ENCODE results near the gene CFAP77.

The CFAP77 gene

DNA sequence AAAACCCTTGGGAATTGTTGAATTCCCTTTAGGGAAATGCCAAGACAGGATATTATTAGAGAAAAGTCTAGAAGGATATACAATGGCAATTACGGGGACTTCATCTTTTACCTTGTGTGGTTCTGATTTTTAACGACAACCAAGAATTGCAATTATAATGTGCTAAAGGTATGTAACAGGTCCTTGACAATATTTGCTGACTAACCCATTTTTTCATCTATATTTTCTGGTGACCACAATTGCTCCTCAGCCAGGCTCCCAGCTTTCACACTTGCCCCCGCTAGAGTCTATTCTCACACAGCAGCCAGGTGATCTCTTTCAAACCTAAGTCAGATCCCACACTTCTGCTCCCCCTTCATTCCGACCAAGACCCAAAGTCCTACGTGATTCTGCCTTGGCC is 206.7 kb downstream of the CFAP77 start:
- TF ChIP-seq ZNF10 (tag by site-specific recombination; IDR thresholded peaks at IDR 0.05): no peak
- TF ChIP-seq, protein P1, sequence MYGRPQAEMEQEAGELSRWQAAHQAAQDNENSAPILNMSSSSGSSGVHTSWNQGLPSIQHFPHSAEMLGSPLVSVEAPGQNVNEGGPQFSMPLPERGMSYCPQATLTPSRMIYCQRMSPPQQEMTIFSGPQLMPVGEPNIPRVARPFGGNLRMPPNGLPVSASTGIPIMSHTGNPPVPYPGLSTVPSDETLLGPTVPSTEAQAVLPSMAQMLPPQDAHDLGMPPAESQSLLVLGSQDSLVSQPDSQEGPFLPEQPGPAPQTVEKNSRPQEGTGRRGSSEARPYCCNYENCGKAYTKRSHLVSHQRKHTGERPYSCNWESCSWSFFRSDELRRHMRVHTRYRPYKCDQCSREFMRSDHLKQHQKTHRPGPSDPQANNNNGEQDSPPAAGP (tag by site-specific recombination; IDR thresholded peaks at IDR 0.05): no peak
- TF ChIP-seq ZNF776 (tag by site-specific recombination; IDR thresholded peaks at IDR 0.05; ENCODE audit: borderline replicate concordance): no peak
- TF ChIP-seq, protein P2, sequence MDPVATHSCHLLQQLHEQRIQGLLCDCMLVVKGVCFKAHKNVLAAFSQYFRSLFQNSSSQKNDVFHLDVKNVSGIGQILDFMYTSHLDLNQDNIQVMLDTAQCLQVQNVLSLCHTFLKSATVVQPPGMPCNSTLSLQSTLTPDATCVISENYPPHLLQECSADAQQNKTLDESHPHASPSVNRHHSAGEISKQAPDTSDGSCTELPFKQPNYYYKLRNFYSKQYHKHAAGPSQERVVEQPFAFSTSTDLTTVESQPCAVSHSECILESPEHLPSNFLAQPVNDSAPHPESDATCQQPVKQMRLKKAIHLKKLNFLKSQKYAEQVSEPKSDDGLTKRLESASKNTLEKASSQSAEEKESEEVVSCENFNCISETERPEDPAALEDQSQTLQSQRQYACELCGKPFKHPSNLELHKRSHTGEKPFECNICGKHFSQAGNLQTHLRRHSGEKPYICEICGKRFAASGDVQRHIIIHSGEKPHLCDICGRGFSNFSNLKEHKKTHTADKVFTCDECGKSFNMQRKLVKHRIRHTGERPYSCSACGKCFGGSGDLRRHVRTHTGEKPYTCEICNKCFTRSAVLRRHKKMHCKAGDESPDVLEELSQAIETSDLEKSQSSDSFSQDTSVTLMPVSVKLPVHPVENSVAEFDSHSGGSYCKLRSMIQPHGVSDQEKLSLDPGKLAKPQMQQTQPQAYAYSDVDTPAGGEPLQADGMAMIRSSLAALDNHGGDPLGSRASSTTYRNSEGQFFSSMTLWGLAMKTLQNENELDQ (tag by site-specific recombination; IDR thresholded peaks at IDR 0.05; ENCODE audit: low read depth): no peak
- TF ChIP-seq HOXA7 (CRISPR knock-in tag; IDR thresholded peaks at IDR 0.05; ENCODE audit: borderline replicate concordance): no peak
- no peak for TF ChIP-seq ZNF292 (tag by site-specific recombination; IDR thresholded peaks at IDR 0.05; ENCODE audit: borderline replicate concordance, low read depth)
- H3K9me3 ChIP-seq (ENCODE audit: control insufficient read depth, insufficient read depth, low read depth, low read length): no peaks in the 10 kb centered on the region
- H3K4me1 ChIP-seq (ENCODE audit: control insufficient read depth, insufficient read depth, low read length): no peaks in the 10 kb centered on the region
- no peak overlapping the region for H3K4me3 ChIP-seq (ENCODE audit: low read depth, low read length)
- ChIA-PET POLR2A (no interaction called here), CTCF (no interaction called here)
- H3K27ac ChIP-seq (ENCODE audit: extremely low read depth, low read depth, low read length): no peak overlapping the region
- peaks cover 0 to 66% of the 10 kb centered on the region in 2 experiments; a peak in 2 of 3 replicates for H3K36me3 ChIP-seq (ENCODE audit: control insufficient read depth in 2 of 2, insufficient read depth in 1 of 2, low read length in 2 of 2)

DNA sequence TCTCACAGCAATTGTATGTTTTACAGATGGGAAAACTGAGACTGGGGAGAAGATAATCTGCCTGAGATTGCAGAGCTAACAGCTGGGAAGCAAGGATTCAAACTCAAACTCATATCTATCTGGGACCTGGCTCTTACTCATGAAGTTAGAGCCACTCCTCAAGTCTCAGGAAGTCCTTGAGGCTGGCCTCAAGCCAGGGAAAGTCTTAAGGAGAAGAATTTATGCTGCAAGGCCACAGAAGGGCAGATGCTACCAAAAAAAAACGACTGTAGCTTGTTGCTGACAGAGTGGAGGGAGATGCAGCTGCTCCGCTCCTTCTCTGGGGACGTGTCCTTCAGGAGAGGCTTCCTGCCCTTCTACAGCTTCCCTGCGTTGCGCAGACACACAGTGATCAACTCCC is 212.1 kb downstream of the CFAP77 start:
- TF ChIP-seq ZNF48 (tag by site-specific recombination; IDR thresholded peaks at IDR 0.05) (no peak), ZSCAN16 (tag by site-specific recombination; IDR thresholded peaks at IDR 0.05) (no peak), ZNF423 (tag by site-specific recombination; IDR thresholded peaks at IDR 0.05) (no peak)

More for the DNA sequence above, 212.1 kb downstream of the CFAP77 start:
- Histone ChIP-seq H3K4me1 (ENCODE audit: control insufficient read depth, insufficient read depth, low read length) (no peaks in the 10 kb centered on the region), H3K36me3 (ENCODE audit: control insufficient read depth in 2 of 2, insufficient read depth in 1 of 2, low read length in 2 of 2) (peaks cover 3 to 52% of the 10 kb centered on the region in 2 experiments; a peak in 2 of 3 replicates), H3K9me3 (ENCODE audit: control insufficient read depth, insufficient read depth, low read depth, low read length) (no peaks in the 10 kb centered on the region), H3K4me3 (ENCODE audit: low read depth, low read length) (no peak overlapping the region), H3K27ac (ENCODE audit: extremely low read depth, low read depth, low read length) (no peak overlapping the region)
- CTCF ChIA-PET: interaction anchor here (1.0 kb wide), 1 partner anchor 211 kb away, joined by 3 read pairs; no protein-coding TSS in a partner anchor
- POLR2A ChIA-PET: interaction anchor here (1.0 kb wide), 1 partner anchor 47 kb away, joined by 4 read pairs; the partner anchor contains the start of genes DDX31 and GTF3C4
